OCI-LY7 (cell line): ENCODE results near the gene ITSN1. TPM values are rescaled to one million over a fixed set of nuclear protein-coding genes. Genes with fewer than 3 reads are reported as not detected.

Source experiments
- BruUV-seq: library from RNA; stranded (reverse); fragments of 400-500 nt; replicated peaks from 2 replicates; lab custom pipeline; 2021; lab: Mats Ljungman, UMichigan
- CTCF ChIA-PET: fragments of 300-600 bp; sonication (Branson Sonifier 250); formaldehyde crosslinking; loops from one replicate; lab custom pipeline; 2022; ENCODE audit warnings: antibody characterized with exemption; ENCODE audit not compliant: unreplicated experiment; lab: Charles Lee
- POLR2A ChIA-PET: fragments of 300-600 bp; sonication (Branson Sonifier 250); formaldehyde crosslinking; loops from one replicate; lab custom pipeline; 2022; ENCODE audit warnings: antibody characterized with exemption; lab: Charles Lee
- DNase-seq: peaks from one replicate; pipeline ENCODE4 v3.0.0-alpha.2; 2015; ENCODE audit warnings: low spot score
- H2AFZ ChIP-seq: fragments of 200-600 bp; sonication (generic), shearing (Covaris generic); 2 replicates; pipeline ENCODE4 v1.6.1; 2014; ENCODE audit warnings: mild to moderate bottlenecking, antibody characterized with exemption, low read length, moderate library complexity
- H3K27ac ChIP-seq: fragments of 200-600 bp; sonication (generic); 2 replicates; pipeline ENCODE4 v1.5.1; 2014; ENCODE audit warnings: mixed run types, low read depth, mild to moderate bottlenecking, moderate library complexity, low read length, inconsistent platforms; ENCODE audit not compliant: poor library complexity, severe bottlenecking
- H3K36me3 ChIP-seq: fragments of 200-600 bp; sonication (generic); 2 replicates; pipeline ENCODE4 v1.6.1; 2014; ENCODE audit warnings: mild to moderate bottlenecking, antibody characterized with exemption, low read length, moderate library complexity, mixed read lengths; ENCODE audit not compliant: insufficient read depth
- H3K4me1 ChIP-seq: fragments of 200-600 bp; sonication (generic); 2 replicates; pipeline ENCODE4 v1.5.1; 2014; ENCODE audit warnings: mild to moderate bottlenecking, low read length; ENCODE audit not compliant: insufficient read depth, poor library complexity, severe bottlenecking
- H3K4me2 ChIP-seq: fragments of 200-600 bp; sonication (generic); 2 replicates; pipeline ENCODE4 v1.6.1; 2014; ENCODE audit warnings: mild to moderate bottlenecking, low read length
- H3K4me3 ChIP-seq: fragments of 200-600 bp; sonication (generic); 2 replicates; pipeline ENCODE4 v1.5.1; 2014; ENCODE audit warnings: mild to moderate bottlenecking, low read depth, low read length; ENCODE audit not compliant: poor library complexity, severe bottlenecking
- H3K79me2 ChIP-seq: fragments of 200-600 bp; sonication (generic); 2 replicates; pipeline ENCODE4 v1.6.1; 2016; ENCODE audit warnings: low read depth, mild to moderate bottlenecking, low read length, moderate library complexity, mixed read lengths; ENCODE audit not compliant: insufficient read depth
- H3K9me2 ChIP-seq: fragments of 200-600 bp; sonication (generic); 2 replicates; pipeline ENCODE4 v1.6.1; 2016; ENCODE audit warnings: mild to moderate bottlenecking, low read length, mixed read lengths; ENCODE audit not compliant: insufficient read depth
- H3K9me3 ChIP-seq: fragments of 200-600 bp; sonication (generic); 2 replicates; pipeline ENCODE4 v1.6.1; 2014; ENCODE audit warnings: mild to moderate bottlenecking, mixed run types, low read length, mixed read lengths
- H4K20me1 ChIP-seq: fragments of 200-600 bp; sonication (generic); 2 replicates; pipeline ENCODE4 v1.6.1; 2014; ENCODE audit warnings: mild to moderate bottlenecking, antibody characterized with exemption, low read length, moderate library complexity, mixed read lengths; ENCODE audit not compliant: insufficient read depth
- EZH2phosphoT487 ChIP-seq: fragments of 200-600 bp; sonication (generic); IDR thresholded peaks from 2 replicates; pipeline ENCODE4 v1.6.1; 2018; ENCODE audit warnings: low read depth, borderline replicate concordance, mild to moderate bottlenecking, mixed run types, antibody characterized with exemption, low read length, moderate library complexity, mixed read lengths
- intact Hi-C: fragments of 100-400 bp; cut with micrococcal nuclease; formaldehyde crosslinking; loops from one replicate; pipeline ENCODE4 v1.10.0; 2022; ENCODE audit not compliant: unreplicated experiment
- total RNA-seq, 2 experiments: library from RNA; depleted of rRNA in 1 of 2; stranded (reverse); fragments of >200 nt in 1 of 2; shearing (Covaris generic) in 1 of 2; gene quantifications; 2 replicates each; pipeline ENCODE4 v1.2.3, GENCODE V29; 2014 to 2022
- TF ChIP-seq, protein P1 (sequence below): fragments of 200-600 bp; sonication (generic); conservative IDR thresholded peaks from 2 replicates; pipeline ENCODE4 v1.5.1; 2014; ENCODE audit warnings: mild to moderate bottlenecking, antibody characterized with exemption, low read length, moderate library complexity, mixed read lengths

Gene ITSN1
- total RNA-seq, 2 experiments from 2014 or later, result 0.60 to 5.9 TPM

DNA sequence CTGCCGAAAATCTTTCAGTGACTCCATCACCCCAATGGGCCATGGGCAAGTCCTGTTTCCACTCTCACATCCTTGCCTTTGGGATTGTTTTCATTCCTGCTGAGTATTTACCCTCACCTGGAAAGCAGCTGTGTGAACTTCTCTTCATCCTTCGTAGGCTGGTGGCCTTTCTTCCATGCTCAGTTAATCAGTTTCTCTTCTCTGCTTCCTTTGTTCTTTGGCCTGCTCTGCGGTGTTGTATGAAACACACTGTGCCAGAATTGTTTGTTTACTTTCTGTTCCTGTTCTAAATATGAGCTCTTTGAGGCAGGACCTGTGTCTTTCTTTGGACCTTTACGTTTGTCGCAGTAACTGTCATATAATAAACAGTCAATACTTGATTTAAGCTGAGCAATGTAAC is 48.6 kb downstream of the ITSN1 start:
- ChIA-PET CTCF (interaction anchor here (0.6 kb wide), 1 partner anchor 12 kb away, joined by 3 read pairs; no protein-coding TSS in a partner anchor), POLR2A (interaction anchor here (0.6 to 0.7 kb wide), 2 partner anchors 274 to 928 kb away, joined by 3 read pairs; no protein-coding TSS in a partner anchor)
- no peaks in the 10 kb centered on the region for H3K36me3 ChIP-seq
- BruUV-seq, result no TSS peak
- H3K9me2 ChIP-seq, result no peaks in the 10 kb centered on the region
- TF ChIP-seq EZH2phosphoT487, result no peak
- TF ChIP-seq, protein P1, sequence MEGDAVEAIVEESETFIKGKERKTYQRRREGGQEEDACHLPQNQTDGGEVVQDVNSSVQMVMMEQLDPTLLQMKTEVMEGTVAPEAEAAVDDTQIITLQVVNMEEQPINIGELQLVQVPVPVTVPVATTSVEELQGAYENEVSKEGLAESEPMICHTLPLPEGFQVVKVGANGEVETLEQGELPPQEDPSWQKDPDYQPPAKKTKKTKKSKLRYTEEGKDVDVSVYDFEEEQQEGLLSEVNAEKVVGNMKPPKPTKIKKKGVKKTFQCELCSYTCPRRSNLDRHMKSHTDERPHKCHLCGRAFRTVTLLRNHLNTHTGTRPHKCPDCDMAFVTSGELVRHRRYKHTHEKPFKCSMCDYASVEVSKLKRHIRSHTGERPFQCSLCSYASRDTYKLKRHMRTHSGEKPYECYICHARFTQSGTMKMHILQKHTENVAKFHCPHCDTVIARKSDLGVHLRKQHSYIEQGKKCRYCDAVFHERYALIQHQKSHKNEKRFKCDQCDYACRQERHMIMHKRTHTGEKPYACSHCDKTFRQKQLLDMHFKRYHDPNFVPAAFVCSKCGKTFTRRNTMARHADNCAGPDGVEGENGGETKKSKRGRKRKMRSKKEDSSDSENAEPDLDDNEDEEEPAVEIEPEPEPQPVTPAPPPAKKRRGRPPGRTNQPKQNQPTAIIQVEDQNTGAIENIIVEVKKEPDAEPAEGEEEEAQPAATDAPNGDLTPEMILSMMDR, result no peak
- H3K79me2 ChIP-seq, result no peaks in the 10 kb centered on the region
- H3K27ac ChIP-seq, result no peak overlapping the region
- no peak for DNase-seq
- H4K20me1 ChIP-seq, result no peaks in the 10 kb centered on the region
- no peaks in the 10 kb centered on the region for H3K4me1 ChIP-seq
- intact Hi-C loops, result no loop called here
- no peak overlapping the region for H3K4me2 ChIP-seq
- H3K9me3 ChIP-seq, result no peaks in the 10 kb centered on the region
- H3K4me3 ChIP-seq, result no peak overlapping the region
- no peak overlapping the region for H2AFZ ChIP-seq

DNA sequence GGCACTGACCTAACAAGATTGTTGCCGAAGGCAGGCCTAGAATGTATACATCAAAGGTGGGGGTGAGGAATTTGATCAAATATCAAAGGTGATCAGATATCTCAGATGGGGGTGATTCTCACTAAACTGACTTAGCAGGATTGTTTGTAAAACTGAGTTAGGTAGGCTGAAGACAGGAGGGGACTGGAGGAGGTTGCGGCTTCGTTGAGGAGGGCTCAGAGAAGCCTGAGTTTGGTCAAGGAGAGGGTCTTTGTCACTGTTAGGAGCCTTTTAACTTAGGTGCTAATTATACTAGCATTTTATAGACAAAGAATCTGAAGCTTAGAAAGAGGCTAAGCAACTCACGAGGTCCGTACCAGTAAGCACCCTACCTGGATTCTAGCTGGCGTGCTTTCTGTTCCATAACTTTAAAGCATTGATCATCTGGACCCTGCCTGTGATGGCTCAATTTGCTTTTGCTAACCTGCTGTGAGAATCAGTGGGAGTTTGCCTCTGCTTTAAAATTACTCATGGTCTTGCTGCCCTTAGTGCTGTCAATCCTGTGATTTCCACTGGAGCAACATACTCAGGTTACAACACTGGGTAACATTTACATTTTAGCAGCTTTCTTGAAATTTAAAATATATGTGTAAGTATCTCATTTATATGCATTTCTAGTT is 49.8 kb downstream of the ITSN1 start:
- no peak for DNase-seq
- Histone ChIP-seq H3K79me2 (no peaks in the 10 kb centered on the region), H3K36me3 (no peaks in the 10 kb centered on the region), H3K4me1 (no peaks in the 10 kb centered on the region), H4K20me1 (no peaks in the 10 kb centered on the region), H3K27ac (no peak overlapping the region), H3K9me2 (no peaks in the 10 kb centered on the region), H3K4me3 (no peak overlapping the region), H3K9me3 (no peaks in the 10 kb centered on the region), H2AFZ (no peak overlapping the region), H3K4me2 (no peak overlapping the region)
- POLR2A ChIA-PET, result no interaction called here
- no TSS peak for BruUV-seq
- intact Hi-C loops, result no loop called here
- CTCF ChIA-PET, result no interaction called here
- TF ChIP-seq, protein P1, result no peak
- no peak for TF ChIP-seq EZH2phosphoT487

DNA sequence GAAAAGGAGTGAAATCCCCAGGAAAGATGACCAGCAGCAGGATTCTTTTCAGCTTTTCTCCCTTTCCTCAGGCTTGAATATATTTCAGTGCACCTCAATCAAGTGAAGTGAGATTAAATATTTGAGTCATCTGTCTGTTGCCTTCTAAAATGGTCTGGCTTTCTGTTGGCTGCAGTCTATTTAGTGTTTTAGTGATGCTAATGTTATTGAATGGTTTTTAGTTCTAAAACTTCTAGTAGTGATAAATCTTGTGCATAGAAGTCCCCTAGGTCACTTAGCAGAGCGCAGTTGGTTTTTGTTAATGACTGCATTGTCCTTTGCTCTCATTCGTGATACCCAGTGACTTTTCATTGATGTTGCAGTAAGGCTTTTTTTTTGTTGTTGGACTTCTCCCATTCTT is 53.5 kb downstream of the ITSN1 start:
- H3K79me2 ChIP-seq, result no peaks in the 10 kb centered on the region
- H3K4me1 ChIP-seq, result no peaks in the 10 kb centered on the region
- H3K9me2 ChIP-seq, result no peaks in the 10 kb centered on the region
- H2AFZ ChIP-seq, result no peak overlapping the region
- no peak overlapping the region for H3K27ac ChIP-seq
- intact Hi-C loops, result no loop called here
- TF ChIP-seq EZH2phosphoT487, result no peak
- TF ChIP-seq, protein P1, result no peak
- no peaks in the 10 kb centered on the region for H3K9me3 ChIP-seq
- DNase-seq, result no peak
- no TSS peak for BruUV-seq
- no peak overlapping the region for H3K4me2 ChIP-seq
- H3K4me3 ChIP-seq, result no peak overlapping the region
- ChIA-PET CTCF (no interaction called here), POLR2A (interaction anchor here (0.9 kb wide), 1 partner anchor 9 kb away, joined by 3 read pairs; no protein-coding TSS in a partner anchor)
- H3K36me3 ChIP-seq, result no peaks in the 10 kb centered on the region
- no peaks in the 10 kb centered on the region for H4K20me1 ChIP-seq
